ENCODE data around the gene ABHD2. TPM values are rescaled to one million over a fixed set of nuclear protein-coding genes. Genes with fewer than 3 reads are reported as not detected.

Gene ABHD2
- total RNA-seq, 4 donors from 2014 or later: 27.4 to 117 (median 54.2) TPM

GRCh38 chr15:89150762-89151664, 62.8 kb downstream of the ABHD2 start:
- H3K4me1 ChIP-seq: peaks cover 0 to under 1% of the 10 kb centered on the region in 2 donors
- intact Hi-C loops (cut with DNase I; ENCODE audit: low total_unique reads): no loop called here
- no peaks in the 10 kb centered on the region for H3K36me3 ChIP-seq
- TF ChIP-seq POLR2A (IDR thresholded peaks at IDR 0.05): no peak
- TF ChIP-seq, protein P1, sequence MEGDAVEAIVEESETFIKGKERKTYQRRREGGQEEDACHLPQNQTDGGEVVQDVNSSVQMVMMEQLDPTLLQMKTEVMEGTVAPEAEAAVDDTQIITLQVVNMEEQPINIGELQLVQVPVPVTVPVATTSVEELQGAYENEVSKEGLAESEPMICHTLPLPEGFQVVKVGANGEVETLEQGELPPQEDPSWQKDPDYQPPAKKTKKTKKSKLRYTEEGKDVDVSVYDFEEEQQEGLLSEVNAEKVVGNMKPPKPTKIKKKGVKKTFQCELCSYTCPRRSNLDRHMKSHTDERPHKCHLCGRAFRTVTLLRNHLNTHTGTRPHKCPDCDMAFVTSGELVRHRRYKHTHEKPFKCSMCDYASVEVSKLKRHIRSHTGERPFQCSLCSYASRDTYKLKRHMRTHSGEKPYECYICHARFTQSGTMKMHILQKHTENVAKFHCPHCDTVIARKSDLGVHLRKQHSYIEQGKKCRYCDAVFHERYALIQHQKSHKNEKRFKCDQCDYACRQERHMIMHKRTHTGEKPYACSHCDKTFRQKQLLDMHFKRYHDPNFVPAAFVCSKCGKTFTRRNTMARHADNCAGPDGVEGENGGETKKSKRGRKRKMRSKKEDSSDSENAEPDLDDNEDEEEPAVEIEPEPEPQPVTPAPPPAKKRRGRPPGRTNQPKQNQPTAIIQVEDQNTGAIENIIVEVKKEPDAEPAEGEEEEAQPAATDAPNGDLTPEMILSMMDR (IDR thresholded peaks at IDR 0.05): no peak
- H3K27ac ChIP-seq: no peak overlapping the region
- DNase-seq: no peak
- H3K4me3 ChIP-seq: no peak overlapping the region
- H3K9me3 ChIP-seq: no peaks in the 10 kb centered on the region
- no peaks in the 10 kb centered on the region for H3K27me3 ChIP-seq

DNA sequence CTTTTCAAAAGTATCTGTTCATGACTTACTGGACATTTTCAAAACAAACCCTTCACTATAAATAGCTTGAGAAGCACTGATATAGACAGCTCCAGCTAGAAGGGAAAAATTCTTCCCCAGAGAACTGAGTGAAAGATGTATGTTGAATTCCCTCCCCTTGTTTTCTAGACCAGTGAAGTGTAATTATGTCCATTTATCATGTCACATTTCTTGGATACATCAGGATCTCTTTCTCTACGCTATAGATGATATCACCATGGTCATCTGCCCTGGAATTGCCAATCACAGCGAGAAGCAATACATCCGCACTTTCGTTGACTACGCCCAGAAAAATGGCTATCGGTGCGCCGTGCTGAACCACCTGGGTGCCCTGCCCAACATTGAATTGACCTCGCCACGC, 66.9 kb downstream of the ABHD2 start:
- intact Hi-C loops (cut with DNase I; ENCODE audit: low total_unique reads): no loop called here
- Histone ChIP-seq H3K4me3 (no peak overlapping the region), H3K9me3 (no peaks in the 10 kb centered on the region), H3K36me3 (no peaks in the 10 kb centered on the region), H3K27ac (no peak overlapping the region), H3K4me1 (no peaks in the 10 kb centered on the region), H3K27me3 (no peaks in the 10 kb centered on the region)
- DNase-seq: no peak
- TF ChIP-seq, protein P1 (IDR thresholded peaks at IDR 0.05): no peak
- no peak for TF ChIP-seq POLR2A (IDR thresholded peaks at IDR 0.05)

- TF ChIP-seq, protein P1 (IDR thresholded peaks at IDR 0.05): no peak
- TF ChIP-seq POLR2A (IDR thresholded peaks at IDR 0.05): no peak
- no peaks in the 10 kb centered on the region for H3K4me1 ChIP-seq
- intact Hi-C loops (cut with DNase I; ENCODE audit: low total_unique reads): no loop called here
- no peak overlapping the region for H3K4me3 ChIP-seq
- H3K9me3 ChIP-seq: no peaks in the 10 kb centered on the region
- H3K36me3 ChIP-seq: no peaks in the 10 kb centered on the region
- no peak overlapping the region for H3K27ac ChIP-seq
- H3K27me3 ChIP-seq: no peaks in the 10 kb centered on the region
- DNase-seq: no peak
These were observed 67.4 kb downstream of the ABHD2 start for GRCh38 chr15:89155656-89156055.

GRCh38 chr15:89157061-89157460, 68.8 kb downstream of the ABHD2 start:
- no peaks in the 10 kb centered on the region for H3K9me3 ChIP-seq
- TF ChIP-seq POLR2A (IDR thresholded peaks at IDR 0.05): no peak
- no peak overlapping the region for H3K4me3 ChIP-seq
- no peaks in the 10 kb centered on the region for H3K27me3 ChIP-seq
- DNase-seq: no peak
- H3K27ac ChIP-seq: no peak overlapping the region
- no peaks in the 10 kb centered on the region for H3K4me1 ChIP-seq
- H3K36me3 ChIP-seq: no peaks in the 10 kb centered on the region
- intact Hi-C loops (cut with DNase I; ENCODE audit: low total_unique reads): no loop called here

- no peak for TF ChIP-seq POLR2A (IDR thresholded peaks at IDR 0.05)
- TF ChIP-seq, protein P1 (IDR thresholded peaks at IDR 0.05): no peak
- H3K36me3 ChIP-seq: no peaks in the 10 kb centered on the region
- H3K27ac ChIP-seq: no peak overlapping the region
- no peak for DNase-seq
- no peaks in the 10 kb centered on the region for H3K4me1 ChIP-seq
- H3K27me3 ChIP-seq: no peaks in the 10 kb centered on the region
- intact Hi-C loops (cut with DNase I; ENCODE audit: low total_unique reads): no loop called here
- H3K9me3 ChIP-seq: no peaks in the 10 kb centered on the region
- no peak overlapping the region for H3K4me3 ChIP-seq
These were observed 69.8 kb downstream of the ABHD2 start for GRCh38 chr15:89157918-89158564.
